ENCODE data around the gene SERPINA4. TPM values are rescaled to one million over a fixed set of nuclear protein-coding genes. Genes with fewer than 3 reads are reported as not detected.

Gene SERPINA4
- total and polyA plus RNA-seq, 2 experiments from 2014 or later, result not detected

GRCh38 chr14:94547151-94547680, 14.0 kb upstream of the SERPINA4 start:
- H3K27ac ChIP-seq (ENCODE audit: low read depth), result no peak overlapping the region
- H3K79me2 ChIP-seq (replicated peaks; ENCODE audit: insufficient read depth), result no peaks in the 10 kb centered on the region
- peaks cover 15% of the 10 kb centered on the region for H3K27me3 Mint-ChIP-seq (ENCODE audit: insufficient read depth, low read depth, poor library complexity)
- H3K9me2 ChIP-seq (ENCODE audit: insufficient read depth), result no peaks in the 10 kb centered on the region
- no peak overlapping the region for H3K27ac Mint-ChIP-seq
- peaks cover 10% of the 10 kb centered on the region for H3K4me1 Mint-ChIP-seq
- H3K36me3 Mint-ChIP-seq (ENCODE audit: low read depth), result no peaks in the 10 kb centered on the region
- H4K20me1 ChIP-seq (replicated peaks; ENCODE audit: insufficient read depth), result no peaks in the 10 kb centered on the region
- no peak overlapping the region for H2AFZ ChIP-seq
- peaks cover 7% of the 10 kb centered on the region; the same call in 1 of the 2 replicates for H3K4me1 ChIP-seq (ENCODE audit: insufficient read depth)
- H3K4me2 ChIP-seq, result no peak overlapping the region
- no peak overlapping the region for H3K4me3 ChIP-seq
- H3K4me3 Mint-ChIP-seq, result no peak overlapping the region
- H3K9me3 Mint-ChIP-seq, result no peaks in the 10 kb centered on the region
- no peaks in the 10 kb centered on the region for H3K27me3 ChIP-seq (ENCODE audit: insufficient read depth)
- H3K36me3 ChIP-seq (ENCODE audit: insufficient read depth), result no peaks in the 10 kb centered on the region
- H3F3A ChIP-seq (replicated peaks; ENCODE audit: low read depth), result no peaks in the 10 kb centered on the region
- ATAC-seq, result no peak
- TF ChIP-seq POLR2AphosphoS5 (IDR thresholded peaks at IDR 0.05; ENCODE audit: low read depth) (no peak), JUNB (IDR thresholded peaks at IDR 0.05; ENCODE audit: unreplicated experiment) (no peak), CREB1 (CRISPR knock-in tag; IDR thresholded peaks at IDR 0.05; ENCODE audit: low read depth) (no peak)
- no peak for DNase-seq (ENCODE audit: low spot score)

- DNase-seq (ENCODE audit: low spot score) (no peak), ATAC-seq (no peak)
- Mint-ChIP-seq H3K27ac (no peak overlapping the region), H3K4me1 (peaks cover 10% of the 10 kb centered on the region), H3K27me3 (ENCODE audit: insufficient read depth, low read depth, poor library complexity) (peaks cover 11% of the 10 kb centered on the region), H3K9me3 (no peaks in the 10 kb centered on the region), H3K36me3 (ENCODE audit: low read depth) (no peaks in the 10 kb centered on the region), H3K4me3 (no peak overlapping the region)
- Histone ChIP-seq H3K27me3 (ENCODE audit: insufficient read depth) (no peaks in the 10 kb centered on the region), H3K9me2 (ENCODE audit: insufficient read depth) (no peaks in the 10 kb centered on the region), H3K79me2 (replicated peaks; ENCODE audit: insufficient read depth) (no peaks in the 10 kb centered on the region), H2AFZ (no peak overlapping the region), H3K4me2 (no peak overlapping the region), H3K4me3 (no peak overlapping the region), H3K27ac (ENCODE audit: low read depth) (no peak overlapping the region), H3K4me1 (ENCODE audit: insufficient read depth) (peaks cover 7% of the 10 kb centered on the region; the same call in 1 of the 2 replicates), H3F3A (replicated peaks; ENCODE audit: low read depth) (no peaks in the 10 kb centered on the region), H4K20me1 (replicated peaks; ENCODE audit: insufficient read depth) (no peaks in the 10 kb centered on the region), H3K36me3 (ENCODE audit: insufficient read depth) (no peaks in the 10 kb centered on the region)
- TF ChIP-seq EZH2 (IDR thresholded peaks at IDR 0.05; ENCODE audit: low read depth, unreplicated experiment) (no peak), CREB1 (CRISPR knock-in tag; IDR thresholded peaks at IDR 0.05; ENCODE audit: low read depth) (no peak), JUNB (IDR thresholded peaks at IDR 0.05; ENCODE audit: unreplicated experiment) (no peak), ETS1 (IDR thresholded peaks at IDR 0.05) (no peak), EZH2phosphoT487 (IDR thresholded peaks at IDR 0.05; ENCODE audit: unreplicated experiment) (no peak), ZNF114 (CRISPR knock-in tag; IDR thresholded peaks at IDR 0.05) (no peak), NANOG (IDR thresholded peaks at IDR 0.05; ENCODE audit: borderline replicate concordance) (no peak), STAT1 (IDR thresholded peaks at IDR 0.05; ENCODE audit: unreplicated experiment) (no peak), POLR2AphosphoS5 (IDR thresholded peaks at IDR 0.05; ENCODE audit: low read depth) (no peak), ZNF331 (CRISPR knock-in tag; IDR thresholded peaks at IDR 0.05; ENCODE audit: low read depth) (no peak), REST (IDR thresholded peaks at IDR 0.05; ENCODE audit: unreplicated experiment) (no peak), CTCF (conservative IDR thresholded peaks at IDR 0.05; ENCODE audit: low read depth in 2 of 2) (no peak)
Measured at GRCh38 chr14:94547726-94548125, 13.5 kb upstream of the SERPINA4 start.

Data from GM23338 (cell line).